H1 (cell line): ENCODE results near the gene LCA5. TPM values are rescaled to one million over a fixed set of nuclear protein-coding genes. Genes with fewer than 3 reads are reported as not detected.

Experiments
- CTCF ChIA-PET: fragments of 300-600 bp; sonication (Branson Sonifier 250); formaldehyde crosslinking; loops from one replicate; lab custom pipeline; 2021; ENCODE audit not compliant: partially characterized antibody; lab: Charles Lee
- POLR2A ChIA-PET: fragments of 300-600 bp; sonication (Branson Sonifier 250); formaldehyde crosslinking; loops from one replicate; lab custom pipeline; 2021; ENCODE audit warnings: inconsistent platforms; ENCODE audit not compliant: partially characterized antibody; lab: Charles Lee
- DNase-seq, 2 experiments: peaks; one replicate each; pipeline versions ENCODE4 v3.0.0 to v3.0.0-alpha.2; 2010 to 2022; ENCODE audit warnings: low spot score in 2 of 2, low read depth in 1 of 2, mixed read lengths in 1 of 2
- FAIRE-seq: peaks from 2 replicates; lab custom pipeline; 2011; peaks lifted over from hg19 to GRCh38; lab: Jason Lieb, UNC
- H2AFZ ChIP-seq: 2 replicates; pipeline ENCODE4 v1.8.1; 2012; ENCODE audit warnings: low read length, inconsistent platforms
- H2AK5ac ChIP-seq: 2 replicates; pipeline ENCODE4 v1.6.1; 2013; ENCODE audit warnings: low read depth, low read length
- H2BK120ac ChIP-seq: replicated peaks from 2 replicates; pipeline ENCODE3; 2013; ENCODE audit warnings: low read depth, low read length, inconsistent platforms
- H2BK12ac ChIP-seq: 2 replicates; pipeline ENCODE4 v1.6.1; 2013; ENCODE audit warnings: low read depth, low read length
- H2BK15ac ChIP-seq: 2 replicates; pipeline ENCODE4 v1.6.1; 2013; ENCODE audit warnings: low read length
- H2BK20ac ChIP-seq: 2 replicates; pipeline ENCODE4 v1.6.1; 2013; ENCODE audit warnings: low read length
- H2BK5ac ChIP-seq: 2 replicates; pipeline ENCODE4 v1.6.1; 2013; ENCODE audit warnings: low read depth, low read length
- H3K14ac ChIP-seq: 2 replicates; pipeline ENCODE4 v1.6.1; 2013; ENCODE audit warnings: inconsistent platforms; ENCODE audit not compliant: insufficient read length
- H3K18ac ChIP-seq: 2 replicates; pipeline ENCODE4 v1.6.1; 2013; ENCODE audit warnings: low read length; ENCODE audit errors: extremely low read depth
- H3K23ac ChIP-seq: 2 replicates; pipeline ENCODE4 v1.6.1; 2013; ENCODE audit warnings: inconsistent platforms; ENCODE audit not compliant: insufficient read length
- H3K23me2 ChIP-seq: 2 replicates; pipeline ENCODE4 v1.6.1; 2013; ENCODE audit warnings: low read depth, low read length
- H3K27ac ChIP-seq: 2 replicates; pipeline ENCODE4 v1.6.1; 2011; ENCODE audit warnings: low read depth, low read length, inconsistent platforms
- H3K27me3 ChIP-seq, 4 experiments: replicated peaks in 1 of 4; 1 replicate in 1 of 4; 2 replicates in 3 of 4; pipeline versions ENCODE4 v1.6.1 to v1.8.1; 2011 to 2013; ENCODE audit warnings: low read length in 3 of 4, mild to moderate bottlenecking in 3 of 4, inconsistent platforms in 2 of 4, mixed read lengths in 2 of 4, moderate library complexity in 1 of 4; ENCODE audit not compliant: control insufficient read depth in 3 of 4, insufficient read depth in 3 of 4; ENCODE audit errors: extremely low read depth in 1 of 4
- H3K36me3 ChIP-seq, 4 experiments: 2 replicates each; pipeline versions ENCODE4 v1.6.1 to v1.8.1; 2011 to 2013; ENCODE audit warnings: mild to moderate bottlenecking in 4 of 4, low read length in 3 of 4, moderate library complexity in 2 of 4, control low read depth in 1 of 4, inconsistent platforms in 1 of 4; ENCODE audit not compliant: insufficient read depth in 4 of 4, control insufficient read depth in 2 of 4
- H3K4ac ChIP-seq: replicated peaks from 2 replicates; pipeline ENCODE3; 2013; ENCODE audit warnings: low read length, low read depth, mixed read lengths, inconsistent platforms; ENCODE audit not compliant: insufficient read length
- H3K4me1 ChIP-seq, 4 experiments: replicated peaks in 1 of 4; 1 replicate in 1 of 4; 2 replicates in 3 of 4; pipeline versions ENCODE4 v1.6.1 to v1.8.1; 2011 to 2013; ENCODE audit warnings: low read length in 3 of 4, inconsistent platforms in 2 of 4, mixed read lengths in 1 of 4; ENCODE audit not compliant: insufficient read depth in 4 of 4, control insufficient read depth in 3 of 4
- H3K4me2 ChIP-seq, 2 experiments: 2 replicates each; pipeline versions ENCODE4 v1.6.1 to v1.8.1; 2011 to 2013; ENCODE audit warnings: low read depth in 2 of 2, low read length in 2 of 2, control low read depth in 1 of 2, inconsistent platforms in 1 of 2, mild to moderate bottlenecking in 1 of 2; ENCODE audit not compliant: insufficient read depth in 1 of 2
- H3K4me3 ChIP-seq, 4 experiments: fragments of 200-600, 300-600 bp in 1 of 4; sonication (generic), shearing (Covaris generic), sonication (Bioruptor Twin) in 1 of 4; 2 replicates each; pipeline versions ENCODE4 v1.5.1 to v1.8.1; 2011 to 2016; ENCODE audit warnings: low read length in 4 of 4, low read depth in 3 of 4, control low read depth in 2 of 4, inconsistent platforms in 2 of 4, mild to moderate bottlenecking in 2 of 4, mixed read lengths in 1 of 4, moderate library complexity in 1 of 4; ENCODE audit not compliant: insufficient read depth in 2 of 4; ENCODE audit errors: extremely low read depth in 1 of 4
- H3K56ac ChIP-seq: replicated peaks from 2 replicates; pipeline ENCODE3; 2013; ENCODE audit warnings: low read depth, mild to moderate bottlenecking, mixed read lengths, low read length, inconsistent platforms; ENCODE audit not compliant: insufficient read length
- H3K79me1 ChIP-seq: 2 replicates; pipeline ENCODE4 v1.6.1; 2013; ENCODE audit warnings: low read depth, low read length, control low read depth
- H3K79me2 ChIP-seq, 2 experiments: 2 replicates each; pipeline versions ENCODE4 v1.6.1 to v1.8.1; 2012 to 2013; ENCODE audit warnings: low read length in 2 of 2, mild to moderate bottlenecking in 2 of 2, inconsistent platforms in 1 of 2; ENCODE audit not compliant: insufficient read depth in 2 of 2, control insufficient read depth in 1 of 2
- H3K9ac ChIP-seq, 4 experiments: replicated peaks in 1 of 4; 1 replicate in 1 of 4; 2 replicates in 3 of 4; pipeline versions ENCODE4 v1.6.1 to v1.8.1; 2011 to 2013; ENCODE audit warnings: low read depth in 3 of 4, low read length in 3 of 4, control low read depth in 2 of 4, mild to moderate bottlenecking in 2 of 4, moderate library complexity in 2 of 4, inconsistent platforms in 1 of 4; ENCODE audit errors: extremely low read depth in 1 of 4
- H3K9me3 ChIP-seq, 2 experiments: 2 replicates each; pipeline versions ENCODE4 v1.6.1 to v1.8.1; 2012 to 2013; ENCODE audit warnings: mild to moderate bottlenecking in 2 of 2, moderate library complexity in 2 of 2, control low read depth in 1 of 2, inconsistent platforms in 1 of 2, low read depth in 1 of 2, low read length in 1 of 2, mixed read lengths in 1 of 2; ENCODE audit not compliant: insufficient read depth in 2 of 2
- H4K20me1 ChIP-seq, 2 experiments: replicated peaks in 1 of 2; 2 replicates each; pipeline versions ENCODE3 to v1.8.1; 2011 to 2013; ENCODE audit warnings: inconsistent platforms in 2 of 2, low read length in 2 of 2, mild to moderate bottlenecking in 1 of 2; ENCODE audit not compliant: insufficient read depth in 2 of 2, control insufficient read depth in 1 of 2
- H4K5ac ChIP-seq: 2 replicates; pipeline ENCODE4 v1.6.1; 2013; ENCODE audit warnings: low read length, low read depth, mixed read lengths, inconsistent platforms; ENCODE audit not compliant: insufficient read length
- H4K8ac ChIP-seq: 2 replicates; pipeline ENCODE4 v1.8.0; 2013; ENCODE audit warnings: mild to moderate bottlenecking, moderate library complexity, low read length, inconsistent platforms; ENCODE audit not compliant: insufficient read depth; ENCODE audit errors: extremely low read depth
- H4K91ac ChIP-seq: replicated peaks from 2 replicates; pipeline ENCODE3; 2013; ENCODE audit warnings: low read length, mixed read lengths, inconsistent platforms; ENCODE audit not compliant: insufficient read length
- ATF3 ChIP-seq: IDR thresholded peaks from 2 replicates; pipeline ENCODE4 v1.6.1; 2011; ENCODE audit warnings: low read depth, mild to moderate bottlenecking, low read length; ENCODE audit not compliant: insufficient read depth
- BRCA1 ChIP-seq: IDR thresholded peaks from 2 replicates; pipeline ENCODE4 v1.6.1; 2012; ENCODE audit warnings: low read depth, low read length, improper control_type of control experiment
- HDAC2 ChIP-seq, 2 experiments: fragments of 300-600 bp in 1 of 2; sonication (generic) in 1 of 2; IDR thresholded peaks; 2 replicates each; pipeline ENCODE4 v1.6.1; 2011 to 2012; ENCODE audit warnings: low read depth in 2 of 2, low read length in 2 of 2, mild to moderate bottlenecking in 2 of 2, moderate library complexity in 2 of 2, borderline replicate concordance in 1 of 2, inconsistent platforms in 1 of 2
- NRF1 ChIP-seq: IDR thresholded peaks from 2 replicates; pipeline ENCODE4 v1.6.1; 2011; ENCODE audit warnings: mild to moderate bottlenecking, low read depth, low read length, improper control_type of control experiment
- POLR2AphosphoS5 ChIP-seq: IDR thresholded peaks from 2 replicates; pipeline ENCODE4 v1.6.1; 2011; ENCODE audit warnings: low read depth, low read length
- RXRA ChIP-seq: IDR thresholded peaks from 2 replicates; pipeline ENCODE4 v1.6.1; 2011; ENCODE audit warnings: low read depth, mild to moderate bottlenecking, low read length, moderate library complexity; ENCODE audit not compliant: insufficient read depth
- TEAD4 ChIP-seq: IDR thresholded peaks from 2 replicates; pipeline ENCODE4 v1.6.1; 2012; ENCODE audit warnings: low read depth, low read length, inconsistent platforms, mixed read lengths
- ZNF274 ChIP-seq: IDR thresholded peaks from 2 replicates; pipeline ENCODE4 v1.7.0; 2012; ENCODE audit warnings: low read length, borderline replicate concordance; ENCODE audit errors: extremely low read depth
- WGBS, 2 experiments: shearing (Covaris generic) in 1 of 2; methylation state at CpG; one replicate each; pipeline versions ENCODE4 v1.1.6 to v1.1.7; 2013 to 2015; ENCODE audit warnings: low lambda C conversion rate in 2 of 2, mixed read lengths in 2 of 2, inconsistent platforms in 1 of 2, low coverage in 1 of 2, missing lambda C conversion rate in 1 of 2; ENCODE audit not compliant: insufficient replicate concordance in 2 of 2, insufficient coverage in 1 of 2, insufficient read length in 1 of 2; ENCODE audit errors: extremely low coverage in 1 of 2, missing lambda C conversion rate in 1 of 2; 5-methylcytosine and 5-hydroxymethylcytosine counted together
- polyA plus RNA-seq, 7 experiments: library from polyadenylated mRNA; depleted of rRNA in 3 of 7; stranded (reverse) in 5 of 7; unstranded in 2 of 7; fragments of >200 nt in 5 of 7; fragments of 200-250 nt in 2 of 7; gene quantifications; 1 replicate in 5 of 7; 2 replicates in 1 of 7; 4 replicates in 1 of 7; pipeline versions ENCODE4 v1.2.1 to v1.2.3, GENCODE V29; 2011 to 2013; ENCODE audit warnings: missing spikeins in 2 of 7, mixed read lengths in 2 of 7
- total RNA-seq: library from RNA; stranded (reverse); fragmentation: NEBNext Ultra II Directional; extraction: Animal tissue kit (Norgen Biotek cat#: 25700); gene quantifications from 2 replicates; pipeline ENCODE4 v1.2.1, GENCODE V29; 2021
- TF ChIP-seq, protein P1 (sequence below), 3 experiments: IDR thresholded peaks; 1 replicate in 2 of 3; 2 replicates in 1 of 3; pipeline versions ENCODE4 v1.5.1 to v1.6.1; 2011; ENCODE audit warnings: low read length in 3 of 3, mild to moderate bottlenecking in 3 of 3, inconsistent platforms in 2 of 3, low read depth in 1 of 3, moderate library complexity in 1 of 3; ENCODE audit not compliant: insufficient read depth in 1 of 3; ENCODE audit errors: control extremely low read depth in 1 of 3
- TF ChIP-seq, protein P2 (sequence below): IDR thresholded peaks from 2 replicates; pipeline ENCODE4 v1.6.1; 2012; ENCODE audit warnings: inconsistent platforms

Gene LCA5
- total and polyA plus RNA-seq, 2 of the 8 experiments (the other 6 are each of a cell fraction or from before 2014, with no cell fraction given): 0.44 to 3.6 TPM

DNA sequence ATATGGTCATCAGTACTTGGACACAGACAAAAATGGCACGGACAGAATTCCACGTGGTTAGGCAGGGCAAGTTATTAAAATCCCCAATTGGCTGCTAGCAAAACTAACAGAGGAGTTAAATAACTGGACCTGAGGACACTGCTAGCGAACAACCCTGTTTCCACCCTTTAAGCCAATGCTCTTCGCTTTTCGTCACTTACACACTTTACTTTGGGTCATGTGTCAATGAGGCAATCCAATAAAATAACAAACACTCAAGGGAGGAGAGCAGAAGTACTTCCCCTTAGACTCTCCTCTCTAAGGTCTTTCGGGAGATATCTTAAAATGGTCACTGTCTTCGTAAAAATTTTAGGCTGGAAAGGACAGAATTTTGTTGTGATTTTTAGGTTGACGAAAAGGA, 68.6 kb downstream of the LCA5 start:
- no peak overlapping the region for H2BK5ac ChIP-seq
- H3K23me2 ChIP-seq: no peaks in the 10 kb centered on the region
- H2BK20ac ChIP-seq: no peak overlapping the region
- no peak overlapping the region for H2AFZ ChIP-seq
- H4K8ac ChIP-seq: no peak overlapping the region
- DNase-seq (no peak), FAIRE-seq (no peak)
- no peak overlapping the region for H2BK12ac ChIP-seq
- 95% methylated on average over 8 of the region's 8 CpGs; no CpG with 5 or more reads in 1 of the 2 experiments for WGBS, 2 experiments
- POLR2A ChIA-PET: no interaction called here
- no peak overlapping the region for H3K56ac ChIP-seq
- no peaks in the 10 kb centered on the region for H3K9me3 ChIP-seq
- H3K18ac ChIP-seq: no peak overlapping the region
- no peak overlapping the region for H4K91ac ChIP-seq
- H3K4me1 ChIP-seq: no peaks in the 10 kb centered on the region
- CTCF ChIA-PET: interaction anchor here (0.6 to 2.9 kb wide), 8 partner anchors 9 to 225 kb away, joined by 3 to 11 read pairs (median 4); no protein-coding TSS in a partner anchor
- no peak overlapping the region for H2BK15ac ChIP-seq
- no peak overlapping the region for H3K23ac ChIP-seq
- no peaks in the 10 kb centered on the region for H3K79me1 ChIP-seq
- no peaks in the 10 kb centered on the region for H4K20me1 ChIP-seq
- no peaks in the 10 kb centered on the region for H3K79me2 ChIP-seq
- no peak overlapping the region for H2BK120ac ChIP-seq
- H3K36me3 ChIP-seq: no peaks in the 10 kb centered on the region
- H3K4me2 ChIP-seq: no peak overlapping the region
- no peak overlapping the region for H3K14ac ChIP-seq
- H4K5ac ChIP-seq: no peak overlapping the region
- no peak overlapping the region for H3K9ac ChIP-seq
- H3K4me3 ChIP-seq: no peak overlapping the region
- no peak overlapping the region for H2AK5ac ChIP-seq
- no peaks in the 10 kb centered on the region for H3K27me3 ChIP-seq
- no peak overlapping the region for H3K27ac ChIP-seq
- no peak overlapping the region for H3K4ac ChIP-seq
- TF ChIP-seq, protein P1, sequence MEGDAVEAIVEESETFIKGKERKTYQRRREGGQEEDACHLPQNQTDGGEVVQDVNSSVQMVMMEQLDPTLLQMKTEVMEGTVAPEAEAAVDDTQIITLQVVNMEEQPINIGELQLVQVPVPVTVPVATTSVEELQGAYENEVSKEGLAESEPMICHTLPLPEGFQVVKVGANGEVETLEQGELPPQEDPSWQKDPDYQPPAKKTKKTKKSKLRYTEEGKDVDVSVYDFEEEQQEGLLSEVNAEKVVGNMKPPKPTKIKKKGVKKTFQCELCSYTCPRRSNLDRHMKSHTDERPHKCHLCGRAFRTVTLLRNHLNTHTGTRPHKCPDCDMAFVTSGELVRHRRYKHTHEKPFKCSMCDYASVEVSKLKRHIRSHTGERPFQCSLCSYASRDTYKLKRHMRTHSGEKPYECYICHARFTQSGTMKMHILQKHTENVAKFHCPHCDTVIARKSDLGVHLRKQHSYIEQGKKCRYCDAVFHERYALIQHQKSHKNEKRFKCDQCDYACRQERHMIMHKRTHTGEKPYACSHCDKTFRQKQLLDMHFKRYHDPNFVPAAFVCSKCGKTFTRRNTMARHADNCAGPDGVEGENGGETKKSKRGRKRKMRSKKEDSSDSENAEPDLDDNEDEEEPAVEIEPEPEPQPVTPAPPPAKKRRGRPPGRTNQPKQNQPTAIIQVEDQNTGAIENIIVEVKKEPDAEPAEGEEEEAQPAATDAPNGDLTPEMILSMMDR (IDR thresholded peaks at IDR 0.05; ENCODE audit: control extremely low read depth in 1 of 3, insufficient read depth in 1 of 3, low read depth in 1 of 3, low read length in 3 of 3): no peak
- no peak for TF ChIP-seq HDAC2 (IDR thresholded peaks at IDR 0.05; ENCODE audit: borderline replicate concordance in 1 of 2, low read depth in 2 of 2, low read length in 2 of 2)
- no peak for TF ChIP-seq NRF1
- TF ChIP-seq ZNF274: no peak
- TF ChIP-seq RXRA: no peak
- no peak for TF ChIP-seq ATF3
- TF ChIP-seq POLR2AphosphoS5: no peak
- no peak for TF ChIP-seq BRCA1
- TF ChIP-seq TEAD4: no peak
- TF ChIP-seq, protein P2, sequence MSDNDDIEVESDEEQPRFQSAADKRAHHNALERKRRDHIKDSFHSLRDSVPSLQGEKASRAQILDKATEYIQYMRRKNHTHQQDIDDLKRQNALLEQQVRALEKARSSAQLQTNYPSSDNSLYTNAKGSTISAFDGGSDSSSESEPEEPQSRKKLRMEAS: no peak
